ENCODE results near the gene PKM. TPM values are rescaled to one million over a fixed set of nuclear protein-coding genes. Genes with fewer than 3 reads are reported as not detected.

Gene PKM
- total RNA-seq, 1 donor: 2,299 TPM

DNA sequence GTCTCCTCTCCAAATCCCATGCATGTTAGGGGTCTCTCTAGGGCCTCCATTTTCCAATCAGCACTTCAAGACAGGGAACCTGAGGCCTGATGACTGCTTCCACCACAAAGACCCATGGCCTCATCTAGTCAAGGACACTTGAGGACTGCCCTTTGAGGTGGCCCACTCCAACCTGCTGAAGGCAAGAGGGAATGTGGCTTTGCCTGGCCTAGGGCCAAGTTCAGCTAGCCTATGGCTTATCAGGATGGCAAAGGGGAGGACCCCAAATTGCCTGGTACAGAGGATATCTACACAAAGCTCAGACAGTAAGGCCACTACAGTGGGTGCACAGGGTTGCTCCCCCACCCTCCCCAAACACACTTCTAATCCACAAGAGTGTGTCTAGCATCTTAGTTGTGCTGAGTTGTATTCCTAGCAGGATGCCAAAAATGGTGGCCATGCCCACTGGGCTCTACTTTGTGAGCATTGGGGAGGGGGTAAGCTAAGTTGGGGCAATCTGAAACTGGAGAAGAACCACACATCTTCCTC, 23.4 kb downstream of the PKM start:
- H3K9me3 ChIP-seq (ENCODE audit: low read depth, low read length): no peaks in the 10 kb centered on the region
- no peak overlapping the region for H2AFZ ChIP-seq (ENCODE audit: low read length)
- H4K20me1 ChIP-seq (ENCODE audit: insufficient read depth, low read length): peaks cover 77% of the 10 kb centered on the region
- peaks cover 85% of the 10 kb centered on the region for H3K79me2 ChIP-seq (ENCODE audit: insufficient read depth, low read length)
- TF ChIP-seq, protein P1, sequence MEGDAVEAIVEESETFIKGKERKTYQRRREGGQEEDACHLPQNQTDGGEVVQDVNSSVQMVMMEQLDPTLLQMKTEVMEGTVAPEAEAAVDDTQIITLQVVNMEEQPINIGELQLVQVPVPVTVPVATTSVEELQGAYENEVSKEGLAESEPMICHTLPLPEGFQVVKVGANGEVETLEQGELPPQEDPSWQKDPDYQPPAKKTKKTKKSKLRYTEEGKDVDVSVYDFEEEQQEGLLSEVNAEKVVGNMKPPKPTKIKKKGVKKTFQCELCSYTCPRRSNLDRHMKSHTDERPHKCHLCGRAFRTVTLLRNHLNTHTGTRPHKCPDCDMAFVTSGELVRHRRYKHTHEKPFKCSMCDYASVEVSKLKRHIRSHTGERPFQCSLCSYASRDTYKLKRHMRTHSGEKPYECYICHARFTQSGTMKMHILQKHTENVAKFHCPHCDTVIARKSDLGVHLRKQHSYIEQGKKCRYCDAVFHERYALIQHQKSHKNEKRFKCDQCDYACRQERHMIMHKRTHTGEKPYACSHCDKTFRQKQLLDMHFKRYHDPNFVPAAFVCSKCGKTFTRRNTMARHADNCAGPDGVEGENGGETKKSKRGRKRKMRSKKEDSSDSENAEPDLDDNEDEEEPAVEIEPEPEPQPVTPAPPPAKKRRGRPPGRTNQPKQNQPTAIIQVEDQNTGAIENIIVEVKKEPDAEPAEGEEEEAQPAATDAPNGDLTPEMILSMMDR (IDR thresholded peaks at IDR 0.05; ENCODE audit: extremely low read depth, low read depth, low read length): no peak
- H3K27ac ChIP-seq (ENCODE audit: low read depth, low read length): no peak overlapping the region
- DNase-seq (ENCODE audit: insufficient read length, low spot score, missing footprints): no peak
- H3K4me1 ChIP-seq (ENCODE audit: insufficient read depth, low read length): peaks cover 18% of the 10 kb centered on the region
- H3K27me3 ChIP-seq (ENCODE audit: insufficient read depth, low read length): no peaks in the 10 kb centered on the region
- H3K36me3 ChIP-seq (ENCODE audit: insufficient read depth, low read length): peaks cover 98% of the 10 kb centered on the region
- H3K4me3 ChIP-seq (ENCODE audit: insufficient read depth, low read length): no peak overlapping the region
- no peak overlapping the region for H3K4me2 ChIP-seq (ENCODE audit: insufficient read depth, low read length)

DNA sequence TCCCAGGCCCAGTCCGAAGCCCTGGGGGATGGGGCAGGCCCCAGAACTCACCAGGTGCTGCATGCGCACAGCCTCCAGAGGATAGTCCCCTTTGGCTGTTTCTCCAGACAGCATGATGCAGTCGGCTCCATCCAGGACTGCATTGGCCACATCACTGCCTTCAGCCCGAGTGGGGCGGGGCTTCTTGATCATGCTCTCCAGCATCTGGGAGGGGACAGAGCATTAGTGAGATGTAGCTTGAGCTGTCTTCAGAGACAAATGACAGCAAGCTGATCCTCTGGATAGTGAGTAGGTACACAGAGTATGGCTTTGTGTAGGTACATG, 24.4 kb downstream of the PKM start:
- TF ChIP-seq, protein P1 (IDR thresholded peaks at IDR 0.05; ENCODE audit: extremely low read depth, low read depth, low read length): no peak
- H3K4me1 ChIP-seq (ENCODE audit: insufficient read depth, low read length): peaks cover 18% of the 10 kb centered on the region
- H2AFZ ChIP-seq (ENCODE audit: low read length): no peak overlapping the region
- no peak overlapping the region for H3K27ac ChIP-seq (ENCODE audit: low read depth, low read length)
- peaks cover 81% of the 10 kb centered on the region for H3K79me2 ChIP-seq (ENCODE audit: insufficient read depth, low read length)
- H4K20me1 ChIP-seq (ENCODE audit: insufficient read depth, low read length): peaks cover 83% of the 10 kb centered on the region
- H3K36me3 ChIP-seq (ENCODE audit: insufficient read depth, low read length): peaks cover 98% of the 10 kb centered on the region
- H3K9me3 ChIP-seq (ENCODE audit: low read depth, low read length): no peaks in the 10 kb centered on the region
- no peaks in the 10 kb centered on the region for H3K27me3 ChIP-seq (ENCODE audit: insufficient read depth, low read length)
- no peak overlapping the region for H3K4me2 ChIP-seq (ENCODE audit: insufficient read depth, low read length)
- DNase-seq (ENCODE audit: insufficient read length, low spot score, missing footprints): peak; percentile 55
- H3K4me3 ChIP-seq (ENCODE audit: insufficient read depth, low read length): no peak overlapping the region

DNA sequence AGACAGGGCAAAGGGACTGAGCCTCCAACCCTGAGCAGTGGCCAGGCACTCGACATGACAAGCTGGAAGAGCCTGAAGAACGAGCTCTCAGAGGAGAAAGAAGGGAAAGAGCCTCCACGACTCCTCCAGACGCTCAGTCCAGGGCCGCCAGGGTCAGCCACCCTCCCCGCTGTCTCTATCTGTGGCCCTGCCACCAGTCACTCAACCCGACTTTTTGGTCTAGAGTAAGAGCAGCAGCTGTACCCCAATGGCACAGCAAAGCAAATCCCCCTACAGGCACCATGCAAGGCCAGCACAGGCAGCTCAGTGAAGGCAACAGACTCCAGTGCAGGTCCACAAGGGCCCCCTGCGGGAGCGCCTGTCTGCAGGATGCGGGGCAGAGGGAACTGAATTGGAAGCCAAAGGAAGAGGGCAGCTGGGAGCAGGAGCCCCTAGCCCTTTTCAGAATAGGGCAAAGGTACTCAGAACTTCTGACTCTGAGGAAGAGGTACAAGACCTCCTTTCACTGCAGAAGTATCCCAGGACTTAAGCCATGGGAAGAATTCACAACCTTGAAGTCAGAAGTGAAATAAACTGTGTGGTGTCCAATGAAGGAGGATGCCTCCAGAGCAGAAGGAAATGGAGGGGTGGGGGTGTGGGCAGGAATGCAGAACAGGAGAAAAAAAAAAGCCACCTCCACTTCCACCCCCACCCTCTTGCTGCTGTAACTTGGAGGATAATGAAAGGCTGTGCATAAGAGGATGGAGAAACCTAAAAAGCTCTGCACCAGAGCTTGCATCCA, 24.9 kb downstream of the PKM start:
- Histone ChIP-seq H3K27me3 (ENCODE audit: insufficient read depth, low read length) (no peaks in the 10 kb centered on the region), H3K9me3 (ENCODE audit: low read depth, low read length) (no peaks in the 10 kb centered on the region), H3K4me3 (ENCODE audit: insufficient read depth, low read length) (no peak overlapping the region), H2AFZ (ENCODE audit: low read length) (no peak overlapping the region), H3K4me1 (ENCODE audit: insufficient read depth, low read length) (peaks cover 18% of the 10 kb centered on the region), H3K36me3 (ENCODE audit: insufficient read depth, low read length) (peaks cover 98% of the 10 kb centered on the region), H4K20me1 (ENCODE audit: insufficient read depth, low read length) (peaks cover 84% of the 10 kb centered on the region), H3K79me2 (ENCODE audit: insufficient read depth, low read length) (peaks cover 75% of the 10 kb centered on the region), H3K27ac (ENCODE audit: low read depth, low read length) (no peak overlapping the region), H3K4me2 (ENCODE audit: insufficient read depth, low read length) (no peak overlapping the region)
- DNase-seq (ENCODE audit: insufficient read length, low spot score, missing footprints): peak; percentile 38
- TF ChIP-seq, protein P1 (IDR thresholded peaks at IDR 0.05; ENCODE audit: extremely low read depth, low read depth, low read length): no peak

DNA sequence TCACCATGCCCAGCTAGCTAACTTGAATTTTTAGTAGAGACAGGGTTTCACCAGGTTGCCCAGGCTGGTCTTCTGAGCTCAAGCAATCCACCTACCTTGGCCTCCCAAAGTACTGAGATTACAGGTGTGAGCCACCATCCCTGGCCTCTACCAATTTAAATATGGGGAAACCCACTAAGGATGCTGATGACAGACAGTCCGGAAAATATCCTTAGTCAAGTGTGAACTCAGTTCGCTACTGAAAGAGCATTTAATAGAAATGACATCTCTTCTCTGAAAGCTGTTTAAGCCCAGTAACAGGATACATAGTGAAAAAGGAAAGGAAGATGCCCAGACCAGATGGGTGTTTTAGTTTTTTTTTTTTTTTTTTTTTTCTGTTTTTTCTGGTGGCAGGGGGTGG, 25.7 kb downstream of the PKM start:
- H3K4me3 ChIP-seq (ENCODE audit: insufficient read depth, low read length): no peak overlapping the region
- no peaks in the 10 kb centered on the region for H3K9me3 ChIP-seq (ENCODE audit: low read depth, low read length)
- no peaks in the 10 kb centered on the region for H3K27me3 ChIP-seq (ENCODE audit: insufficient read depth, low read length)
- H3K79me2 ChIP-seq (ENCODE audit: insufficient read depth, low read length): peaks cover 68% of the 10 kb centered on the region
- no peak overlapping the region for H3K4me2 ChIP-seq (ENCODE audit: insufficient read depth, low read length)
- TF ChIP-seq, protein P1 (IDR thresholded peaks at IDR 0.05; ENCODE audit: extremely low read depth, low read depth, low read length): no peak
- peaks cover 98% of the 10 kb centered on the region for H3K36me3 ChIP-seq (ENCODE audit: insufficient read depth, low read length)
- H2AFZ ChIP-seq (ENCODE audit: low read length): no peak overlapping the region
- H3K27ac ChIP-seq (ENCODE audit: low read depth, low read length): no peak overlapping the region
- peaks cover 86% of the 10 kb centered on the region for H4K20me1 ChIP-seq (ENCODE audit: insufficient read depth, low read length)
- H3K4me1 ChIP-seq (ENCODE audit: insufficient read depth, low read length): peaks cover 18% of the 10 kb centered on the region
- DNase-seq (ENCODE audit: insufficient read length, low spot score, missing footprints): peak; percentile 60
